ENCODE measurements around the gene FLNB.

GRCh38 chr3:58157700-58158099, 149.5 kb downstream of the FLNB start:
- no peak for TF ChIP-seq CTCF (conservative IDR thresholded peaks at IDR 0.05; ENCODE audit: low read depth, low read length)
- no peak for TF ChIP-seq MXI1 (IDR thresholded peaks at IDR 0.05; ENCODE audit: borderline replicate concordance, low read depth, low read length)
- TF ChIP-seq BHLHE40 (IDR thresholded peaks at IDR 0.05; ENCODE audit: low read depth, low read length): no peak
- no peak for TF ChIP-seq POLR2A (IDR thresholded peaks at IDR 0.05; ENCODE audit: low read depth, low read length)
- no peak for TF ChIP-seq MAFK (IDR thresholded peaks at IDR 0.05; ENCODE audit: low read depth, low read length)
- TF ChIP-seq RAD21 (IDR thresholded peaks at IDR 0.05; ENCODE audit: low read length): no peak
- TF ChIP-seq MAZ (IDR thresholded peaks at IDR 0.05; ENCODE audit: borderline replicate concordance, low read depth, low read length): no peak
- no peak for TF ChIP-seq CEBPB (IDR thresholded peaks at IDR 0.05; ENCODE audit: low read depth, low read length)
